A549 (cell line): Measurements from ENCODE around the gene IFRD1. TPM values are rescaled to one million over a fixed set of nuclear protein-coding genes. Genes with fewer than 3 reads are reported as not detected.
A peak's percentile ranks its signal among the peaks of the same experiment; 100 is the strongest.

ENCODE experiments used
- ATAC-seq, 2 experiments: fragments of 200-7000 bp in 1 of 2; fragments of >200 bp in 1 of 2; cut with Nextera tagmentation in 1 of 2; cut with Tn5 transposase in 1 of 2; 3 replicates each; pipeline versions ENCODE4 v1.8.0 to v1.9.1; 2018 to 2020; ENCODE audit warnings: mild to moderate bottlenecking in 1 of 2, moderate library complexity in 1 of 2
- CTCF ChIA-PET: fragments of 300-600 bp; sonication (Branson Sonifier 250); formaldehyde crosslinking; extraction: SDS; loops from one replicate; lab custom pipeline; 2021; ENCODE audit warnings: antibody characterized with exemption, inconsistent platforms; lab: Yijun Ruan, JAX
- POLR2A ChIA-PET: fragments of 350-600 bp; formaldehyde crosslinking; extraction: SDS; loops from one replicate; lab custom pipeline; 2021; ENCODE audit warnings: antibody characterized with exemption, inconsistent platforms; lab: Yijun Ruan, JAX
- DNase-seq, 2 experiments: peaks; one replicate each; pipeline versions ENCODE4 v3.0.0 to v3.0.0-alpha.2; 2011 to 2016; ENCODE audit warnings: low read depth in 1 of 2, low spot score in 1 of 2
- FAIRE-seq: peaks from 2 replicates; lab custom pipeline; 2011; peaks lifted over from hg19 to GRCh38; lab: Jason Lieb, UNC
- H3K27ac ChIP-seq, 2 experiments: fragments of >200 bp; sonication (Bioruptor Twin); formaldehyde crosslinking; 3 replicates each; pipeline ENCODE4 v1.5.1; 2016 to 2017
- H3K4me1 ChIP-seq: fragments of >200 bp; sonication (Bioruptor Twin); formaldehyde crosslinking; 3 replicates; pipeline ENCODE4 v1.6.1; 2016
- H3K4me2 ChIP-seq: fragments of >200 bp; sonication (Bioruptor Twin); formaldehyde crosslinking; 3 replicates; pipeline ENCODE4 v1.6.1; 2016
- H3K4me3 ChIP-seq: fragments of >200 bp; sonication (Bioruptor Twin); formaldehyde crosslinking; 3 replicates; pipeline ENCODE4 v1.5.1; 2016
- H3K9me3 ChIP-seq: fragments of >200 bp; sonication (Bioruptor Twin); formaldehyde crosslinking; 3 replicates; pipeline ENCODE4 v1.6.1; 2016
- CHD2 ChIP-seq: fragments of 150-350 bp; IDR thresholded peaks from 2 replicates; pipeline ENCODE4 v1.6.1; 2014; ENCODE audit warnings: low read length; ENCODE audit not compliant: partially characterized antibody
- EHMT2 ChIP-seq: fragments of 200-600 bp; sonication (generic); IDR thresholded peaks from 2 replicates; pipeline ENCODE4 v1.6.1; 2016; ENCODE audit warnings: antibody characterized with exemption, low read depth, mild to moderate bottlenecking, moderate library complexity
- FOSL2 ChIP-seq, 2 experiments: fragments of 450-650 bp in 1 of 2; fragments of >200 bp in 1 of 2; sonication (Bioruptor Twin) in 1 of 2; formaldehyde crosslinking; IDR thresholded peaks; 2 replicates each; pipeline versions ENCODE4 v1.5.0 to v1.6.1; 2016 to 2020; ENCODE audit warnings: mild to moderate bottlenecking in 1 of 2, moderate library complexity in 1 of 2
- HOXA7 ChIP-seq: fragments of 250-450 bp; sonication (Bioruptor Pico); IDR thresholded peaks from 2 replicates; pipeline ENCODE4 v1.5.0; 2020; ENCODE audit warnings: mild to moderate bottlenecking, moderate library complexity
- HOXB13 ChIP-seq: fragments of 250-450 bp; sonication (Bioruptor Pico); IDR thresholded peaks from 2 replicates; pipeline ENCODE4 v1.5.0; 2020; ENCODE audit warnings: low read depth, mild to moderate bottlenecking, moderate library complexity
- JUN ChIP-seq, 2 experiments: fragments of >200 bp; sonication (Bioruptor Twin); formaldehyde crosslinking; IDR thresholded peaks; 2 replicates in 1 of 2; 3 replicates in 1 of 2; pipeline ENCODE4 v1.6.1; 2016 to 2017
- KDM1A ChIP-seq: fragments of 200-600 bp; sonication (generic); IDR thresholded peaks from 2 replicates; pipeline ENCODE4 v1.6.1; 2016; ENCODE audit warnings: low read depth, mild to moderate bottlenecking
- MYC ChIP-seq: IDR thresholded peaks from 2 replicates; pipeline ENCODE4 v1.6.1; 2012; ENCODE audit warnings: mild to moderate bottlenecking, inconsistent platforms, low read length, improper control_type of control experiment, borderline replicate concordance
- NPAS2 ChIP-seq: fragments of 250-450 bp; sonication (Bioruptor Pico); IDR thresholded peaks from 2 replicates; pipeline ENCODE4 v1.8.0; 2022; ENCODE audit warnings: mild to moderate bottlenecking, moderate library complexity, borderline replicate concordance
- PHF8 ChIP-seq: fragments of 200-600 bp; sonication (generic); IDR thresholded peaks from 2 replicates; pipeline ENCODE4 v1.6.1; 2016; ENCODE audit warnings: low read depth, mild to moderate bottlenecking, antibody characterized with exemption, moderate library complexity, borderline replicate concordance
- POLR2AphosphoS2 ChIP-seq: conservative IDR thresholded peaks from 2 replicates; pipeline ENCODE4 v1.6.1; 2012; ENCODE audit warnings: low read length, improper control_type of control experiment, inconsistent platforms
- RARB ChIP-seq: fragments of 250-450 bp; sonication (Bioruptor Pico); IDR thresholded peaks from 2 replicates; pipeline ENCODE4 v1.8.0; 2021; ENCODE audit warnings: mild to moderate bottlenecking, moderate library complexity
- SREBF2 ChIP-seq: fragments of 450-650 bp; IDR thresholded peaks from 2 replicates; pipeline ENCODE4 v1.6.1; 2014; ENCODE audit warnings: mild to moderate bottlenecking, moderate library complexity
- ZC3H11A ChIP-seq: fragments of 450-650 bp; IDR thresholded peaks from 2 replicates; pipeline ENCODE4 v1.6.1; 2014; ENCODE audit warnings: antibody characterized with exemption, mild to moderate bottlenecking
- WGBS: methylation state at CpG from one replicate; pipeline ENCODE4 v1.1.6; 2017; ENCODE audit errors: missing lambda C conversion rate; 5-methylcytosine and 5-hydroxymethylcytosine counted together
- polyA plus RNA-seq, 4 experiments: library from polyadenylated mRNA; depleted of rRNA in 3 of 4; stranded (reverse); fragments of >200 nt; fragmentation: RNase III in 1 of 4; extraction: RNeasy Plus Mini Kit Qiagen cat#74134 plus additional on column Dnase treatment in 1 of 4; gene quantifications; 2 replicates in 3 of 4; 3 replicates in 1 of 4; pipeline ENCODE4 v1.2.3, GENCODE V29; 2011 to 2017
- small RNA-seq, 6 experiments: library from RNA; depleted of rRNA; stranded (forward); fragments of <200 nt; gene quantifications; one replicate each; pipeline ENCODE3, GENCODE V24; 2012
- TF ChIP-seq, protein P1 (sequence below): fragments of 150-350 bp; IDR thresholded peaks from 2 replicates; pipeline ENCODE4 v1.6.1; 2014; ENCODE audit warnings: low read depth, mild to moderate bottlenecking, low read length
- TF ChIP-seq, protein P2 (sequence below): IDR thresholded peaks from 2 replicates; pipeline ENCODE4 v1.6.1; 2012
- TF ChIP-seq, protein P3 (sequence below): fragments of 250-450 bp; sonication (Bioruptor Pico); IDR thresholded peaks from 2 replicates; pipeline ENCODE4 v1.5.0; 2020; ENCODE audit warnings: low read depth, mild to moderate bottlenecking, moderate library complexity
- TF ChIP-seq, protein P4 (sequence below): fragments of >200 bp; sonication (Bioruptor Twin); formaldehyde crosslinking; IDR thresholded peaks from 3 replicates; pipeline ENCODE4 v1.6.1; 2016

The IFRD1 gene
- polyA plus RNA-seq, 2 of the 4 experiments (the other 2 are of a cell fraction) = 38.8 to 129 TPM

DNA sequence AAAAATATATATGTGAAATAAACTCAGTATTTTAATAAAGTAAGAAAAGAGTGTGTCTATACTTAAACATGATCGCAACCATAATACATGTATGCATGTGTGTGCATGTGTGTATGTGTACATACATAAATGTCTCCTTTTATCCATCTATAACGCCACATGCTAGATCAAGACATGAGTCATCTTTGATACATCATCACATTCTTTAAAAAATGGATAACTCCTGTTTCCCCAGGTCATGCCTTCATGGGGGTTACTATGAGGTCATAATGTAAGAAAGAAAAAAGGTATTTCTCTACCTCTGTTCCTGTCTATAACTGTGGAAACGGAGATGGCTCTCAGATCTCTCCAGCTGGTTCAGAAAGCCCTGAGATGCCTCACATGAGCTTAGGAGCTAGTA is 71.7 kb downstream of the IFRD1 start:
- WGBS = 16% methylated on average over 3 of the region's 3 CpGs
- TF ChIP-seq PHF8 (no peak), FOSL2 (IDR thresholded peaks at IDR 0.05) (no peak), FOSL2 (CRISPR knock-in tag; IDR thresholded peaks at IDR 0.05) (peak; percentile 53)
- Histone ChIP-seq H3K27ac (no peak overlapping the region), H3K4me3 (no peak overlapping the region), H3K4me1 (no peaks in the 10 kb centered on the region), H3K4me2 (no peak overlapping the region), H3K9me3 (0 out of 3 replicates have a peak, but pooled peaks cover 2% of the 10 kb centered on the region)
- CTCF ChIA-PET = no interaction called here
- no peak for FAIRE-seq
- POLR2A ChIA-PET = no interaction called here
- 0 out of 6 replicates have a peak, but pooled peaks of 1 of the 2 experiments have one; percentile 28 for ATAC-seq
- DNase-seq = no peak

DNA sequence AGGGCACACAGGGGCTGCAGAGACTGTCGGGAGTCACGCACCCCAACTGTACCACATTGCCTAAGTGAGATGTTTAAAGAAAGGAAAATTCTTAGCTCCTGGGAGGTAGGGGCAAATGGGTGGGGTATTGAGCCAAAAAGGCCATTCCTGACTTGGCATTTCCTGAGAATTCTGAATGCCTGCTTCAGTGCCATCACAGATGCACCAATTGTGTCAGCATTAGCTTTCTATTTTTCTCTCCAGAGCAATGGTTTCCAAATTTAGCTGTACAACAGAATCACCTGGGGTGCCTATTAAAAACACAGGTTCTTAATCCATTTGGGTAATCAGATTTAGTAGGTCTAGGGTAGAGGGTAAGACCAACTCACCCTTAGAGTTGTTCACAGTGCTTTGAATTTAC is 73.6 kb downstream of the IFRD1 start:
- ATAC-seq = no peak
- FAIRE-seq = no peak
- 0% methylated on average over 2 of the region's 2 CpGs for WGBS

More for the DNA sequence above, 73.6 kb downstream of the IFRD1 start:
- Histone ChIP-seq H3K4me3 (no peak overlapping the region), H3K4me2 (no peak overlapping the region), H3K9me3 (0 out of 3 replicates have a peak, but pooled peaks cover 2% of the 10 kb centered on the region), H3K27ac (no peak overlapping the region), H3K4me1 (no peaks in the 10 kb centered on the region)
- ChIA-PET POLR2A (no interaction called here), CTCF (interaction anchor here (0.9 kb wide), 1 partner anchor 28 kb away, joined by 4 read pairs; no protein-coding TSS in a partner anchor)
- DNase-seq = no peak
- no peak for TF ChIP-seq MYC
- TF ChIP-seq ZC3H11A = no peak
- TF ChIP-seq EHMT2 = no peak
- TF ChIP-seq, protein P1, sequence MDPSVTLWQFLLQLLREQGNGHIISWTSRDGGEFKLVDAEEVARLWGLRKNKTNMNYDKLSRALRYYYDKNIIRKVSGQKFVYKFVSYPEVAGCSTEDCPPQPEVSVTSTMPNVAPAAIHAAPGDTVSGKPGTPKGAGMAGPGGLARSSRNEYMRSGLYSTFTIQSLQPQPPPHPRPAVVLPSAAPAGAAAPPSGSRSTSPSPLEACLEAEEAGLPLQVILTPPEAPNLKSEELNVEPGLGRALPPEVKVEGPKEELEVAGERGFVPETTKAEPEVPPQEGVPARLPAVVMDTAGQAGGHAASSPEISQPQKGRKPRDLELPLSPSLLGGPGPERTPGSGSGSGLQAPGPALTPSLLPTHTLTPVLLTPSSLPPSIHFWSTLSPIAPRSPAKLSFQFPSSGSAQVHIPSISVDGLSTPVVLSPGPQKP = no peak
- TF ChIP-seq, protein P2, sequence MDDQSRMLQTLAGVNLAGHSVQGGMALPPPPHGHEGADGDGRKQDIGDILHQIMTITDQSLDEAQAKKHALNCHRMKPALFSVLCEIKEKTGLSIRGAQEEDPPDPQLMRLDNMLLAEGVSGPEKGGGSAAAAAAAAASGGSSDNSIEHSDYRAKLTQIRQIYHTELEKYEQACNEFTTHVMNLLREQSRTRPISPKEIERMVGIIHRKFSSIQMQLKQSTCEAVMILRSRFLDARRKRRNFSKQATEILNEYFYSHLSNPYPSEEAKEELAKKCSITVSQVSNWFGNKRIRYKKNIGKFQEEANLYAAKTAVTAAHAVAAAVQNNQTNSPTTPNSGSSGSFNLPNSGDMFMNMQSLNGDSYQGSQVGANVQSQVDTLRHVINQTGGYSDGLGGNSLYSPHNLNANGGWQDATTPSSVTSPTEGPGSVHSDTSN = no peak
- TF ChIP-seq, protein P3, sequence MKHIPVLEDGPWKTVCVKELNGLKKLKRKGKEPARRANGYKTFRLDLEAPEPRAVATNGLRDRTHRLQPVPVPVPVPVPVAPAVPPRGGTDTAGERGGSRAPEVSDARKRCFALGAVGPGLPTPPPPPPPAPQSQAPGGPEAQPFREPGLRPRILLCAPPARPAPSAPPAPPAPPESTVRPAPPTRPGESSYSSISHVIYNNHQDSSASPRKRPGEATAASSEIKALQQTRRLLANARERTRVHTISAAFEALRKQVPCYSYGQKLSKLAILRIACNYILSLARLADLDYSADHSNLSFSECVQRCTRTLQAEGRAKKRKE (CRISPR knock-in tag) = no peak
- TF ChIP-seq NPAS2 (CRISPR knock-in tag) = no peak
- no peak for TF ChIP-seq SREBF2
- TF ChIP-seq JUN (IDR thresholded peaks at IDR 0.05) = no peak
- TF ChIP-seq CHD2 = no peak
- TF ChIP-seq HOXB13 (CRISPR knock-in tag) = no peak
- TF ChIP-seq POLR2AphosphoS2 = no peak
- TF ChIP-seq RARB (CRISPR knock-in tag) = no peak
- TF ChIP-seq, protein P4, sequence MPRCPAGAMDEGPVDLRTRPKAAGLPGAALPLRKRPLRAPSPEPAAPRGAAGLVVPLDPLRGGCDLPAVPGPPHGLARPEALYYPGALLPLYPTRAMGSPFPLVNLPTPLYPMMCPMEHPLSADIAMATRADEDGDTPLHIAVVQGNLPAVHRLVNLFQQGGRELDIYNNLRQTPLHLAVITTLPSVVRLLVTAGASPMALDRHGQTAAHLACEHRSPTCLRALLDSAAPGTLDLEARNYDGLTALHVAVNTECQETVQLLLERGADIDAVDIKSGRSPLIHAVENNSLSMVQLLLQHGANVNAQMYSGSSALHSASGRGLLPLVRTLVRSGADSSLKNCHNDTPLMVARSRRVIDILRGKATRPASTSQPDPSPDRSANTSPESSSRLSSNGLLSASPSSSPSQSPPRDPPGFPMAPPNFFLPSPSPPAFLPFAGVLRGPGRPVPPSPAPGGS = no peak
- no peak for TF ChIP-seq HOXA7
- no peak for TF ChIP-seq KDM1A

Small RNAs within 50 kb of the gene (small RNA-seq; reads per million reads assigned to genes)
- 0 reads per million in 6 experiments for gene AC079741.1

Other genes starting within 250 kb of the IFRD1 start
- 13.6 and 15.7 TPM in 2 replicates for gene DOCK4, start 244.1 kb upstream of the IFRD1 start, polyA plus RNA-seq (2011; rRNA removed)
- gene DOCK4, start 244.1 kb upstream of the IFRD1 start, polyA plus RNA-seq (2017; fragmentation: RNase III; extraction: RNeasy Plus Mini Kit Qiagen cat#74134 plus additional on column Dnase treatment) = 12.4 to 15.9 TPM (median 13.7 TPM) in 3 replicates
- gene ZNF277, start 243.8 kb upstream of the IFRD1 start, polyA plus RNA-seq (2011; rRNA removed) = 25.8 and 31.9 TPM in 2 replicates
- gene ZNF277, start 243.8 kb upstream of the IFRD1 start, polyA plus RNA-seq (2017; fragmentation: RNase III; extraction: RNeasy Plus Mini Kit Qiagen cat#74134 plus additional on column Dnase treatment) = 18.5 to 23.4 TPM (median 22.5 TPM) in 3 replicates
- gene LSMEM1, start 30.5 kb downstream of the IFRD1 start, polyA plus RNA-seq (2011; rRNA removed) = 1.3 and 1.7 TPM in 2 replicates
- gene LSMEM1, start 30.5 kb downstream of the IFRD1 start, polyA plus RNA-seq (2017; fragmentation: RNase III; extraction: RNeasy Plus Mini Kit Qiagen cat#74134 plus additional on column Dnase treatment) = 0.97 to 1.7 TPM (median 1.1 TPM) in 3 replicates